Stimulated activated CD8-positive, alpha-beta memory T cell treated with anti-CD3 and anti-CD28 coated beads, Interleukin-7, amount 100 ng/mL, for 24 hours (primary cell): ENCODE results near the gene ZFR2.
"Not testable (repeated sequence)": the region's sequence is repeated elsewhere in the genome, so short reads cannot be mapped to it uniquely, and the experiment has no call there.

ENCODE experiments used
- DNase-seq: peaks from one replicate; pipeline ENCODE4 v3.0.0-alpha.2; 2020; ENCODE audit warnings: low read depth

The ZFR2 gene

DNA sequence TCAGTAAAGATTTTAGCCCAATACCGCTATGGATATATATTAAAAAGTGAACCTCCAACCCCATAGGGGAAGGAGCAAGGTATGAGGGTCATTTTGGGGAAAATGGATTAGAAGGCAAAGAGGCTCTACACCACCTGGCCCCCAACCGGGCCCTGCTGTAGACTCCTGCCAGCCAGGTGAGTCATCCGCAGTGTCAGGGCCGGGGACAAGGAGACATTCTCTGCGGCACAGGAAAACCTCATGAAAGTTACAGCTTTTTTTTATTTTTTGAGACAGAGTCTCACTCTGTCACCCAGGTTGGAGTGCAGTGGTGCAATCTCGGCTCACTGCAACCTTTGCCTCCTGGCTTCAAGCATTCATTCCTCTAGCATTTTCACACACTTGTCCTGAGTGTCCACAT is 32.0 kb downstream of the ZFR2 start:
- no peak for DNase-seq

DNA sequence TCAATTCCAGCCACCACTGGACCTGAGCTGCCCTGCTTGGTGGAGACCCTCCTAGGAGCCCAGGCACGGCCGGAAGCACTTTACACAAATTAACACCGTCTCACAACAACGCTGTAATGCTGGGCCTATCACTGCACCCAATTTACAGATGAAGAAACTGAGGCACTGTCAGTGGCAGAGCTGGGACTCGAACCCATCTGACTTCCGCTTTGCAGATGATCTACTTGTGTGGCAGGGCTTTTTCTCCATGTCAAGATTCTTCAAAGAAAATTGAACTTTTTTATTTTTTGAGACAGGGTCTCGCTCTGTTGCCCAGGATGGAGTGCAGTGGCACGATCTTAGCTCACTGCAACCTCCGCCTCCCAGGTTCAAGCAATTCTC is 33.8 kb downstream of the ZFR2 start:
- no peak for DNase-seq

- no peak for DNase-seq
Measured at GRCh38 chr19:3834349-3835054, 34.3 kb downstream of the ZFR2 start.

DNA sequence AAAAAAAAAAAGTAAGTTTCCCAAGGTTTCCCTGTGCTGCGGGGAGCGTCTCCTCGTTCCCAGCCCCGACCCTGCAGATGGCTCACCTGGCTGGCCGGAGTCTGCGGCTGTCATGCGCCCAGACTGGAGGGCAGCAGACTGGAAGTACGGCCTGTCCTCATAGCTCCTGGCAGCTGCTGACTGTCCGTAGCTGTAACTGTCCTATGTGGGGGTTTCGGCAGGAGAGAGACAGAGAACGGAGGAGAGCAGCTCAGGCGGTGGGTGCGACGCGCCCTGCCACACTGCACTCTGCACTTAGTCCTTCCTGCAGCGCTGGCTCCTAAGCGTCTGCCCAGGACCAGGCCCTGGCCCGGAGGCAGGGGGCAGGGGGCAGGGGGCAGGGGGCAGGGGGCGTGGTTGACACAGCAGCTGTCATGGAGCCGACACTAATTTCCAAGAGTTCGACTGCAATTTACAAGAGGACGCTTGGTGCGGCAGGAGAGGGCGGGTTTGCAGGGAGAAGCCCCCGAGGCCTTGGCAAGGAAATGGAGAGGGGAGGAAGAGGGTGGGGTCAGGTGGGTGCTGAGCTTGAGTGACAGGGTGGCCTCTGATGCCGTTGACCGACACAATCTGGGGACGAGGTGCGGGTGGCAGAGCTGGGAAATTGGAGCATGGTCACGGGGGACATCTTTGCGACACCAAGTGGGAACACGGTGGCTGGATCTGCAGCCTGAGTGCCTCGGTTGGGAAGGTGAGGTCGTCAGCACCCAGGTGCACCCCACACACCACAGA is 35.1 kb downstream of the ZFR2 start:
- DNase-seq, result no peak

DNA sequence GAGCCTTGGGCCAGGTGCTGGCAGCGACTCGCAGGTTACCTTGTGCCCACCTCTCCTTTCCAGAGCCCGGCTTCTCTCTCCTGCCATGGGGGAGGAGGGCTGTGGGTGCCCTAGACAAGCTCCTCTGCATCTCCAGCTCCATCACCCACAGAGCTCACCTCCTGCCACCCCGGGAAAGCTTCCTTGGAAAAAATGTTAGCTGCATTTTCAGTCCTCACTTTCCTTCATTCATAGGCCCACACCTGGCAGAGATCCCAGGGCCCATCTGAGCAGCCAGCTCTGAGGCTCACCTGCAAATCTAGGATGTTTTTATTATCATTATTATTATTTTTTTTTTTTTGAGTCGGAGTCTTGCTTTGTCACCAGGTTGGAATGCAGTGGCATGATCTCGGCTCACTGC is 36.8 kb downstream of the ZFR2 start:
- no peak for DNase-seq

- no peak for DNase-seq
Measured at GRCh38 chr19:3831601-3832000, 37.2 kb downstream of the ZFR2 start.

GRCh38 chr19:3830621-3831589 is 37.9 kb downstream of the ZFR2 start:
- no peak for DNase-seq

DNA sequence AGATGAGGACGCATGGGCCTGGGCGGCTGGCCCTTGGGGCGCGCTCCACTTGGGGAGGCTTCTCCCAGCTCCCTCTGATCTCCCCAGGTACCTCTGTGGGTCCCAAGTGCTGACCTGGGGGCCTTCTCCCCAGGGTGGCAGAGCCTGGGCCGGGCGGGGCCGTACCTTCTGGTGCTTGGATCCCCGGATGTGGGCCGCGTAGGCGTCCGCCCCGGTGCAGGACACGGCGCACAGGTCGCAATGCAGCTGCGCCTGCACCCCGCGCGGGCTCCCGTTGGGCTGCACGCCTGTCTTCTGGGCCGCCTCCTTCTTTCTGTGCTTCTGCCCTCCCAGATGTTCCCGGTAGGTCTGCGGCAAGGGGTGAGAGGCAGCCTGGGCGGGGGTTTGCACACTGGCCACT is 41.5 kb downstream of the ZFR2 start:
- DNase-seq, result no peak

GRCh38 chr19:3826163-3826562 is 42.7 kb downstream of the ZFR2 start:
- no peak for DNase-seq

DNA sequence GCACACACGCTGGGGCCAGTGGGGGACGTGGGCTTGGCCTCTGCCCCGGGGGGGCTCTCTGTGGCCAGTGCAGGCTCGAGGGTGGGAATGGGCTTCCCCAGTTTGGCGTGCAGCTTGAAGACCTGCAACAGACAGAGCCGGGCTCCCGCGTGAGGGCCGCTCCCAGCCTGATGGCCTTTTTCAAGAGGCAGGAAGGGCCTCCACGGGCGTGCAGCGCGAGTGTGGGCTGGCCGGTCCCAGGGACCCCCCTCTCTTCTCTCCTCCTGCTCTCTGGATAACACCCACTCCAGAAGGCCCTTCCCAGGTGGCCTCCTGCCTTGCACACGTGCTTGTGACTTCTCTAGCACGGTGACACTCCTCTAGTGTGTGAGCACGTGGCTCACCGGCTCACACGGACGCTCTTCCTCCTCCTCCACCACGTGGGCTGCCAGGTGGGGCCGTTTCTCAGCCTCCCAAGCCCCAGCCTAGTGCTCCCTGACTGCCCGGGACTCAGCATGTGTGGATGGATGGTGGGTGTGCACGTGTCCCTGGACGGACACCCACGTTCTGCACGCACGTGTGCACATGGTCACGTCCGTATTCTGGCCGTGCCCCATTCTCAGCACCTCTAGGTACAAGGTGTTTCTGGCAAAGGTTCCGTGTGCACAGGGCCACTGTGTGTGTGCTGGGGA is 43.4 kb downstream of the ZFR2 start:
- no peak for DNase-seq

- no peak for DNase-seq
Measured at GRCh38 chr19:3823350-3823713, 45.5 kb downstream of the ZFR2 start.

DNA sequence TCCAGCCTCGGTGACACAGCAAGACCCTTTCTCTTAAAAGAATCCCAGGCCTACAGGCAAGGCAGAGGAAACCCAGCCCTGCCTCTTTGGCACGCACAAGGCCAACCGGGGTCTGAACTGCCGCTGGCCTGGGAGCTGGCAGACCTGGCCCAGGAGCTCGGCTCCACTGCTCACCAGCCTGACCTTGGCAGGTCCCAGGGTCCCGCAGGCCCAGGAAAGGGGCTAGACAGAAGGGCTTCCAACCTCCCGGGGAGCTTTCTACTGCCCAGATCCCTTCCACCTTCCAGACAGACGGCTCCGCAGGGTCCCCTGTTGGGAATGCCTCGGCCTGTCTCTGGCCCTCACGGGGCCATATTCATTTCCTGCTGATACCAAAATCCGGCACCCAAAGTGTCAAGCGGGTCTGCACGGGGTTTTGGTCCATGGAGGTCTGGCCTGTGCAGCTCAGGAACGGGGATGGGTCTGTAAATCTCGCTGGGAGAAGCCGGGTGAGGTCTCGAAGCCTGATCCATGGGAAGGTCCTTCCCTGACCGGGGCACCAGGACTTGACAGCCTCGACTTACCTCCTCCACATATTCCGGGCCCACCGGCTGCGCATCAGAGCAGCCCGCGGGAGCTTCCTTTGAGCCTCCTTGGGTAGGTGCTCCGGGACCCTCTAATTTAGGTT is 46.0 kb downstream of the ZFR2 start:
- no peak for DNase-seq

- peak; percentile 84 for DNase-seq
Measured at GRCh38 chr19:3821857-3822364, 46.9 kb downstream of the ZFR2 start.

DNA sequence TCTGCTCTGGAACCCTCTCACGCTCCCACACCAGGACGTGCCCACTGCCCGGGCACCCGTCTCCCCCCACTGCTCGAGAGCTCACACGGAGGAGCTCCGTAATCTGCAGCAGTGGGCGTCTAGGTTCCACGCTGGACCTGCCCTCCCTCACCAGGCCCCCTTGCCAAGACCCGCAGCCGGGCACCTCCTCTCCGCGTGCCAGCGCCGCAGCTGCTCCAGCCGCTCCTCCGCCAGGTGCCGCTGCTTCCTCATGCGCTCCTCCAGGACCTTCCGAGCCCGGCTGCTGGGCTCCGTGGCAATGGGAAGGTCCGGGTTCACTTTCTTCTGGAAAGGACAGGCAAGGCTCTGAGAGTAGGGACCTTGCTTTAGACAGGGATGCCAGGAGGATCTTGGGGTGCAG is 47.7 kb downstream of the ZFR2 start:
- no peak for DNase-seq

GRCh38 chr19:3819989-3820388 is 48.8 kb downstream of the ZFR2 start:
- no peak for DNase-seq

GRCh38 chr19:3818918-3819317 is 49.9 kb downstream of the ZFR2 start:
- no peak for DNase-seq

DNA sequence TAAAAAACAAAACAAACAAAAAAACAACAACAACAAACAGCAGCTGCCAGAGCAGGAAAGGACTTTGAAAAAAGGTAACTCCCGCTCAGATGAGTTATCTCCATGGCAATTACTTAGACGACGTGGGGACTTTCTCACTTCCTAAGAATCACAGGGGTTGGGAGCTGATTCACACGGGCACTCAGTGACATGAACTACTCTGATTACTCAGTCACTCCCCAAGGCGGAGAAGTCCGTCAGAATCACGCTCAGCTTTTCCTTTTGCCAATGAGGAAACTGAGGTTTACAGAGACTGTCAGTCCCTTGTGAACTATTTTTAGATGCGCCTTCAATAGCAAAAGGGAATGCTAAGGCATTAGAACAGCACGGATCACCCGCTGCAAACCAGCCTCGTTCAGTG is 50.4 kb downstream of the ZFR2 start:
- no peak for DNase-seq

GRCh38 chr19:3817761-3818160 is 51.1 kb downstream of the ZFR2 start:
- DNase-seq, result no peak

DNA sequence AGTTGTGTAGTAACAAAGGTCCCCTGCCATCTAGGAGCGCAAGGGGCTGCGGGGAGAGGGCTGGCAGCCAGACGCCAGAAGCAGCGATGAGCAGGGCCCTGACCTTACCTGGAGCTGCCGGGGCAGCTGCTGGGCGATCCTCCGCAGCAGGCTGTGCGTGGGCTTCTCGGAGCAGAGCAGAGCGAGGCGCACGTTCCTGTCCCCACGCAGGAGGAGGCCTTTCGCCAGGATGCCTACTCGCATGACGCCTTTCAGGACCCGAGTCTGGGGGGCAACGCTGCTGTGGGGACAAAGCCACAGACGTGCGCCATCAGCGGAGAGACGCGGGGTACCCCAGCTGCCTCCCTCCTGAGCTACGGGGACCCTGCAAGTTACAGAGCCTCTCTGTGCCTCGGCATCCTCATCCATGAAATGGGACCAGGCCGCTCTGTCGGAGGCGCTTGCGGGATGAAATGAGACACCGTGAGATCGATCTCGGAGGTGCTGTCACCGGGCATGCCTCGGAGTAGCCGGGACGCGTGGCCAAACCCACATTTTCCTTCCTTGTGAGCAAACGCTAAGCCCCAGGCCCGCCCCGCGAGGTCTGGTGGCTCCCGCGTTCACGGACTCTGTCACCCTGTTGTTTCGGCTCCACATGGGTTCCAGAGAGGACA is 52.1 kb downstream of the ZFR2 start:
- no peak for DNase-seq

GRCh38 chr19:3816148-3816547 is 52.7 kb downstream of the ZFR2 start:
- not testable (repeated sequence) for DNase-seq

DNA sequence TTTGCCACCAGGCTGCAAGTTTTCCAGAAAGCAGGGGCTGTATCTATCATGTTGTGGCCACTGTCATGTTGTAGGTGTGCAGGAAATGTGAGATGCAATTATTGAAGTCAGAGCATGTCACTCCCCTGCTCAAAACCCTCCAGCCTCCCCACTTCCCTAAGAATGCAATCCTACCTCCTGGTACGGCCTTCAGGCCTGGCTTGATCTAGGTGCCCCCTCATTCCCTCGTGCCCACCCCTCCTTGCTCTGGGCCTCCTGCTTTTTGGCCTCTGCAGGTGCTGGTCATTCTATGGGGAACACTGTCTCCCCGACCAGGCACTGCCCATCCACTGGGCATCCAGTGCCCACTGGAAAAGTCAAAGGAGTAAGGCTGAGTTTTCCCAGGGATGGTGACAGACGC is 54.2 kb downstream of the ZFR2 start:
- no peak for DNase-seq
